Caco-2 (cell line): ENCODE data around the gene B3GNT7. TPM values are rescaled to one million over a fixed set of nuclear protein-coding genes. Genes with fewer than 3 reads are reported as not detected.

ENCODE experiments used
- BruUV-seq: library from RNA; stranded (reverse); fragments of 400-500 nt; replicated peaks from 2 replicates; lab custom pipeline; 2021; lab: Mats Ljungman, UMichigan
- CTCF ChIA-PET: fragments of 300-600 bp; sonication (Branson Sonifier 250); formaldehyde crosslinking; loops from one replicate; lab custom pipeline; 2022; ENCODE audit warnings: antibody characterized with exemption; lab: Charles Lee
- POLR2A ChIA-PET: fragments of 300-600 bp; sonication (Branson Sonifier 250); formaldehyde crosslinking; loops from one replicate; lab custom pipeline; 2022; ENCODE audit warnings: antibody characterized with exemption; lab: Charles Lee
- DNase-seq, 2 experiments: peaks; one replicate each; pipeline versions ENCODE4 v3.0.0 to v3.0.0-alpha.2; 2020 to 2022
- H3K27me3 ChIP-seq: replicated peaks from 2 replicates; pipeline ENCODE4 v1.6.0; 2011; ENCODE audit warnings: low read length; ENCODE audit not compliant: control insufficient read depth, insufficient read depth
- H3K36me3 ChIP-seq: 2 replicates; pipeline ENCODE4 v1.5.1; 2011; ENCODE audit warnings: low read length; ENCODE audit not compliant: control insufficient read depth, insufficient read depth
- H3K4me1 ChIP-seq: fragments of 250-450 bp; sonication (Bioruptor Pico); 2 replicates; pipeline ENCODE4 v1.5.1; 2020; ENCODE audit warnings: mild to moderate bottlenecking
- H3K4me3 ChIP-seq: 2 replicates; pipeline ENCODE4 v1.5.1; 2011; ENCODE audit warnings: low read depth, mild to moderate bottlenecking, control low read depth, low read length
- H3K9me3 ChIP-seq: fragments of 250-450 bp; sonication (Bioruptor Pico); 2 replicates; pipeline ENCODE4 v1.5.1; 2020; ENCODE audit warnings: mild to moderate bottlenecking, moderate library complexity
- H3K27ac Mint-ChIP-seq: one replicate; pipeline ENCODE4 v1.8.0; 2022; ENCODE audit warnings: mixed read lengths; ENCODE audit not compliant: unreplicated experiment
- H3K27me3 Mint-ChIP-seq: one replicate; pipeline ENCODE4 v1.8.0; 2022; ENCODE audit warnings: mixed read lengths; ENCODE audit not compliant: insufficient read depth, unreplicated experiment
- H3K36me3 Mint-ChIP-seq: one replicate; pipeline ENCODE4 v1.8.0; 2022; ENCODE audit warnings: mild to moderate bottlenecking, mixed read lengths; ENCODE audit not compliant: insufficient read depth, unreplicated experiment
- H3K4me1 Mint-ChIP-seq: one replicate; pipeline ENCODE4 v1.8.0; 2022; ENCODE audit warnings: low read depth, mixed read lengths; ENCODE audit not compliant: unreplicated experiment
- H3K4me3 Mint-ChIP-seq: one replicate; pipeline ENCODE4 v1.8.0; 2022; ENCODE audit warnings: mild to moderate bottlenecking, moderate library complexity, mixed read lengths; ENCODE audit not compliant: unreplicated experiment
- H3K9me3 Mint-ChIP-seq: one replicate; pipeline ENCODE4 v1.8.0; 2022; ENCODE audit warnings: mixed read lengths; ENCODE audit not compliant: unreplicated experiment
- CTCF ChIP-seq, 2 experiments: fragments of 200-600 bp in 1 of 2; IDR thresholded peaks; 1 replicate in 1 of 2; 2 replicates in 1 of 2; pipeline versions ENCODE4 v1.5.1 to v1.8.0; 2011 to 2022; ENCODE audit warnings: antibody characterized with exemption in 1 of 2, control low read depth in 1 of 2, inconsistent platforms in 1 of 2, low read depth in 1 of 2, low read length in 1 of 2, mild to moderate bottlenecking in 1 of 2, moderate library complexity in 1 of 2; ENCODE audit not compliant: insufficient read depth in 1 of 2, severe bottlenecking in 1 of 2, unreplicated experiment in 1 of 2
- intact Hi-C: fragments of 100-400 bp; cut with micrococcal nuclease; formaldehyde crosslinking; loops from one replicate; pipeline ENCODE4 v1.10.0; 2022; ENCODE audit not compliant: unreplicated experiment
- total RNA-seq: library from RNA; stranded (reverse); gene quantifications from 2 replicates; pipeline ENCODE4 v1.2.3, GENCODE V29; 2022

Gene B3GNT7
- total RNA-seq, 1 experiment from 2014 or later: 2.7 TPM

DNA sequence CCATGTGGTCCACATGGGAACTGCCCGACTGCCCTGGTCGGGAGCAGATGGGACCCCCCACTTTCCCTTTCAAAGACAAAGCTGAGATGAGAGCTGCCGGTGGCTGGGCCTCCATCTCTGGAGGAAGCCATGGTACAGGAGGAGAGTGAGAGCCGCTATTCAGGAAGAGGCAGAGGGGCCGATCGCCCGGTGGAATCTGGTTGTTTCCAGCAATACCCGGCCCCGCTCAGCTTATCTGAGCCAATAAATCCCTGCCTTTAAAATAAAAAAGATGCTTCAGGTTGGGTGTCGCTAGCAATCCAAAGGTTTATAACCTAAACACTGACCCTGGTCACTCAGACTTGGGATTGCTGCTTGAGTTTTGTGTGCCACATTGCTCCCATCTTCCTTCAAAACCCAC, 15.2 kb upstream of the B3GNT7 start:
- Mint-ChIP-seq H3K4me3 (no peak overlapping the region), H3K27me3 (no peaks in the 10 kb centered on the region), H3K27ac (no peak overlapping the region), H3K9me3 (no peaks in the 10 kb centered on the region), H3K36me3 (no peaks in the 10 kb centered on the region), H3K4me1 (no peaks in the 10 kb centered on the region)
- peaks cover 15% of the 10 kb centered on the region for H3K4me1 ChIP-seq
- no peaks in the 10 kb centered on the region for H3K36me3 ChIP-seq
- intact Hi-C loops: no loop called here
- H3K9me3 ChIP-seq: no peaks in the 10 kb centered on the region
- no peak for DNase-seq
- POLR2A ChIA-PET: no interaction called here
- H3K4me3 ChIP-seq: no peak overlapping the region
- CTCF ChIA-PET: no interaction called here
- H3K27me3 ChIP-seq: no peaks in the 10 kb centered on the region
- no TSS peak for BruUV-seq
- no peak for TF ChIP-seq CTCF (IDR thresholded peaks at IDR 0.05; ENCODE audit: insufficient read depth in 1 of 2, low read depth in 1 of 2, low read length in 1 of 2, severe bottlenecking in 1 of 2, unreplicated experiment in 1 of 2)

DNA sequence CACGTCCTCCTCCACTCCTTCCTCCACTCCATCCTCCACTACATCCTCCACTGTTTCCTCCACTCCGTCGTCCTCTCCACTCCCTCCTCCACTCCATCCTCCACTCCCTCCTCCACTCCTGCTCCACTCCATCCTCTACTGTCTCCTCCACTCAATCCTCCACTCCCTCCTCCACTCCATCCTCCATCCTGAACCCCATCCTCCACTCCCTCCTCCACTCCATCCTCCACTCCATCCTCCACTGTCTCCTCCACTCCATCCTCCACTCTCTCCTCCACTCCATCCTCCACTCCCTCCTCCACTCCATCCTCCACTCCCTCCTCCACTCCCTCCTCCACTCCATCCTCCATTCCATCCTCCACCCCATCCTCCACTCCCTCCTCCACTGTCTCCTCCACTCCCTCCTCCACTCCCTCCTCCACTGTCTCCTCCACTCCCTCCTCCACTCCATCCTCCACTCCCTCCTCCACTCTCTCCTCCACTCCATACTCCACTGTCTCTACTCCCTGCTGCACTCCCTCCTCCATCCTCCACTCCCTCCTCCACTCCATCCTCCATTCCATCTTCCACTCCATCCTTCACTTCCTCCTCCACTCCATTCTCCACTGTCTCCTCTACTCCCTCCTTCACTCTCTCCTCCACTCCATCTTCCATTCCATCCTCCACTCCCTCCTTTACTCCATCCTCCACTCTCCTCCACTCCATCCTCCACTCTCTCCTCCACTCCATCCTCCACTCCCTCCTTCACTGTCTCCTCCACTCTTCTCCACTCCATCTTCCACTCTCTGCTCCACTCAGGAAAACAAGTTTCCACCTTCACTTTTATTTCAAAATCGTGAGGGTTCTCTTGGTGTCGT, 14.3 kb upstream of the B3GNT7 start:
- Mint-ChIP-seq H3K4me3 (no peak overlapping the region), H3K27ac (no peak overlapping the region), H3K36me3 (no peaks in the 10 kb centered on the region), H3K4me1 (no peaks in the 10 kb centered on the region), H3K27me3 (no peaks in the 10 kb centered on the region), H3K9me3 (no peaks in the 10 kb centered on the region)
- Histone ChIP-seq H3K27me3 (no peaks in the 10 kb centered on the region), H3K4me3 (no peak overlapping the region), H3K36me3 (no peaks in the 10 kb centered on the region), H3K4me1 (peaks cover 15% of the 10 kb centered on the region), H3K9me3 (no peaks in the 10 kb centered on the region)
- no peak for DNase-seq
- ChIA-PET CTCF (no interaction called here), POLR2A (no interaction called here)
- intact Hi-C loops: no loop called here
- BruUV-seq: no TSS peak
- no peak for TF ChIP-seq CTCF (IDR thresholded peaks at IDR 0.05; ENCODE audit: insufficient read depth in 1 of 2, low read depth in 1 of 2, low read length in 1 of 2, severe bottlenecking in 1 of 2, unreplicated experiment in 1 of 2)

DNA sequence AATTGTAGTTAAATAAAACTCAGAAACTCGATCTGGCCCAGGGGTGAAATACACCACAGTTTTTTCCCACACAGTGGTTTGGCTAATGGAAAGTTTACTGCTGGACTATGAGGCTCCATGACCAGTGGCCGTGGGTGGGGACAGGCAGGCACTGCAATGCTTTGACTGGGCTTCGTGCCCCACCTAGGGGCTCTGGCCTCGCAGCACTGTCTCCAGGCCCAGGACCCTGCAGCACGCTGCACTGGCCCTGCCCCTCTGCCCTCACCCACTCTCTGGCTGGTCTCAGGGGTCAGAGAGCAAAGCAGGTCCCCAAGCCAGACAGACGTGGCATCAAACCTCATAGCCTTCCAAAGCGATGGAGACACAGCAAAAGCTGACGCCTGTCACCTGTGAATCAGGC, 13.4 kb upstream of the B3GNT7 start:
- no peaks in the 10 kb centered on the region for H3K27me3 Mint-ChIP-seq
- H3K36me3 ChIP-seq: no peaks in the 10 kb centered on the region
- H3K9me3 ChIP-seq: no peaks in the 10 kb centered on the region
- no peaks in the 10 kb centered on the region for H3K27me3 ChIP-seq
- no peak for DNase-seq
- intact Hi-C loops: no loop called here
- CTCF ChIA-PET: no interaction called here
- H3K36me3 Mint-ChIP-seq: no peaks in the 10 kb centered on the region
- no peaks in the 10 kb centered on the region for H3K4me1 Mint-ChIP-seq
- H3K4me3 Mint-ChIP-seq: no peak overlapping the region
- H3K4me3 ChIP-seq: no peak overlapping the region
- no peak overlapping the region for H3K27ac Mint-ChIP-seq
- TF ChIP-seq CTCF (IDR thresholded peaks at IDR 0.05; ENCODE audit: insufficient read depth in 1 of 2, low read depth in 1 of 2, low read length in 1 of 2, severe bottlenecking in 1 of 2, unreplicated experiment in 1 of 2): no peak
- H3K9me3 Mint-ChIP-seq: no peaks in the 10 kb centered on the region
- peaks cover 15% of the 10 kb centered on the region for H3K4me1 ChIP-seq
- BruUV-seq: no TSS peak
- POLR2A ChIA-PET: no interaction called here
